Aorta (tissue), 5 donors: ENCODE data around the gene HCLS1. TPM values are rescaled to one million over a fixed set of nuclear protein-coding genes. Genes with fewer than 3 reads are reported as not detected.
"Not testable (repeated sequence)": the region's sequence is repeated elsewhere in the genome, so short reads cannot be mapped to it uniquely, and the experiment has no call there.

Experiments
- ATAC-seq: fragments of 200-7000 bp; cut with Tn5 transposase; one replicate; pipeline ENCODE4 v1.9.1; 2022; ENCODE audit warnings: moderate library complexity; ENCODE audit not compliant: low FRiP score
- DNase-seq, 2 donors: peaks; one replicate each; pipeline ENCODE4 v3.0.0-alpha.2; 2020
- H3K27ac ChIP-seq, 2 donors: one replicate each; pipeline ENCODE4 v1.5.1; 2013; ENCODE audit warnings: low read length in 2 of 2, mild to moderate bottlenecking in 2 of 2, moderate library complexity in 2 of 2, control low read depth in 1 of 2, inconsistent platforms in 1 of 2, low read depth in 1 of 2
- H3K27me3 ChIP-seq, 2 donors: one replicate each; pipeline ENCODE4 v1.6.1; 2013; ENCODE audit warnings: control low read depth in 1 of 2, low read length in 1 of 2, mild to moderate bottlenecking in 1 of 2, moderate library complexity in 1 of 2; ENCODE audit not compliant: insufficient read depth in 2 of 2, control insufficient read depth in 1 of 2
- H3K36me3 ChIP-seq, 2 donors: one replicate each; pipeline ENCODE4 v1.6.1; 2013; ENCODE audit warnings: control low read depth in 1 of 2, low read length in 1 of 2, mild to moderate bottlenecking in 1 of 2; ENCODE audit not compliant: insufficient read depth in 2 of 2, control insufficient read depth in 1 of 2
- H3K4me1 ChIP-seq, 2 donors: one replicate each; pipeline ENCODE4 v1.6.1; 2013; ENCODE audit warnings: low read length in 2 of 2, control low read depth in 1 of 2, mild to moderate bottlenecking in 1 of 2, moderate library complexity in 1 of 2; ENCODE audit not compliant: insufficient read depth in 2 of 2, control insufficient read depth in 1 of 2
- H3K4me3 ChIP-seq, 2 donors: one replicate each; pipeline ENCODE4 v1.5.1; 2013; ENCODE audit warnings: low read length in 2 of 2, control low read depth in 1 of 2, mild to moderate bottlenecking in 1 of 2
- H3K9me3 ChIP-seq: one replicate; pipeline ENCODE4 v1.6.1; 2013; ENCODE audit warnings: mild to moderate bottlenecking, low read length; ENCODE audit not compliant: control insufficient read depth
- WGBS, 2 donors: extraction: QIAGEN DNeasy Blood & Tissue Kit; methylation state at CpG; one replicate each; pipeline ENCODE4 v1.1.7; 2013; 5-methylcytosine and 5-hydroxymethylcytosine counted together
- intact Hi-C, 2 donors: fragments of 100-400 bp; cut with DNase I; formaldehyde crosslinking; loops; one replicate each; pipeline versions ENCODE4 v1.14.2 to v1.15.0; 2022
- polyA plus RNA-seq, 2 donors: library from polyadenylated mRNA; stranded (reverse); fragments of 200-250 nt; gene quantifications; one replicate each; pipeline ENCODE4 v1.2.3, GENCODE V29; 2013
- total RNA-seq, 2 donors: library from RNA; stranded (reverse); fragmentation: NEBNext Ultra II Directional; extraction: Animal tissue kit (Norgen Biotek cat#: 25700); gene quantifications; one replicate each; pipeline ENCODE4 v1.2.1, GENCODE V29; 2021
- donor health status: healthy with polysubstance abuse.
- donor health status: Bipolar disorder and iron deficiency.
- donor health status: DM: no; HTN: no; CAD: no.
- donor health status: DM: no; HTN: no; CAD: no.
- donor health status: DM: yes; HTN: yes; CAD: no.

The HCLS1 gene
- total and polyA plus RNA-seq, 4 donors: 12.9 to 66.8 (median 54.4) TPM

DNA sequence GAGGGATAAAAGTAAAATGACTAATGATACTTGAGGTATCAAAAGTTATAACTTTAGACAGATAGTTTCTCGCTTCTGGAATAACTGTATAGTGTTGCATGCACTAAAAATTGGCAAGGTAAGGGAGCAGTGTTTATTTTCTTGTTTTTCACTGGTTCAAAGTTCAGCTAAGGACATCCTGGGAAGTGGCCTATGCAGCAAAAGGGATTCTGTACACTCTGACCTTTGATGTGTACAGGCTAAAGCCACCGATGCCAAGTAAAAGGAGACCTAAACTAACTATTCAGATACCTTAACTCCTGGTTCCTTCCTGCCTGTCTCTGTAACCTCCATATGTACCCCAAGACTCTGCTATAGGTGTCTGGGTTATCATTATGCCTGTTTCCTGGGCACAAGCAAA lies 65.9 kb downstream of the HCLS1 start:
- DNase-seq: no peak
- no peaks in the 10 kb centered on the region for H3K36me3 ChIP-seq
- H3K9me3 ChIP-seq: no peaks in the 10 kb centered on the region
- no peak for ATAC-seq
- intact Hi-C loops: no loop called here
- no peaks in the 10 kb centered on the region for H3K27me3 ChIP-seq
- 82 to 84% methylated on average over 2 of the region's 2 CpGs for WGBS, 2 donors
- H3K4me1 ChIP-seq: no peaks in the 10 kb centered on the region
- no peak overlapping the region for H3K4me3 ChIP-seq
- no peak overlapping the region for H3K27ac ChIP-seq

DNA sequence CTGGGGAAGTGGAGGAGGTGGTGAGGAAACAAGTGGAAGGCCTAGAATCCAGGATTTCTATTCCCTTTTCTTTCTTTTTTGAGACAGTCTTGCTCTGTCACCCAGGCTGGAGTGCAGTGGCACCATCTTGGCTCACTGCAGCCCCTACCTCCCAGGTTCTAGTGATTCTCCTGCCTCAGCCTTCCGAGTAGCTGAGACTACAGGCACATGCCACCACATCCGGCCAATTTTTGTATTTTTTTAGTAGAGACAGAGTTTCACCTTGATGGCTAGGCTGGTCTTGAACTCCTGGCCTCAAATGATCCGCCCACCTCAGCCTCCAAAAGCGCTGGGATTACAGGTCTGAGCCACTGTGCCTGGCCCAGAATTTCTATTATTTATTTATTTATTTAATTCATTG lies 66.9 kb downstream of the HCLS1 start:
- DNase-seq, H3K4me1 ChIP-seq, intact Hi-C loops, H3K9me3 ChIP-seq, H3K4me3 ChIP-seq, H3K36me3 ChIP-seq, H3K27ac ChIP-seq, H3K27me3 ChIP-seq, ATAC-seq: not testable (repeated sequence)
- WGBS, 2 donors: 95 to 96% methylated on average over 4 of the region's 4 CpGs

DNA sequence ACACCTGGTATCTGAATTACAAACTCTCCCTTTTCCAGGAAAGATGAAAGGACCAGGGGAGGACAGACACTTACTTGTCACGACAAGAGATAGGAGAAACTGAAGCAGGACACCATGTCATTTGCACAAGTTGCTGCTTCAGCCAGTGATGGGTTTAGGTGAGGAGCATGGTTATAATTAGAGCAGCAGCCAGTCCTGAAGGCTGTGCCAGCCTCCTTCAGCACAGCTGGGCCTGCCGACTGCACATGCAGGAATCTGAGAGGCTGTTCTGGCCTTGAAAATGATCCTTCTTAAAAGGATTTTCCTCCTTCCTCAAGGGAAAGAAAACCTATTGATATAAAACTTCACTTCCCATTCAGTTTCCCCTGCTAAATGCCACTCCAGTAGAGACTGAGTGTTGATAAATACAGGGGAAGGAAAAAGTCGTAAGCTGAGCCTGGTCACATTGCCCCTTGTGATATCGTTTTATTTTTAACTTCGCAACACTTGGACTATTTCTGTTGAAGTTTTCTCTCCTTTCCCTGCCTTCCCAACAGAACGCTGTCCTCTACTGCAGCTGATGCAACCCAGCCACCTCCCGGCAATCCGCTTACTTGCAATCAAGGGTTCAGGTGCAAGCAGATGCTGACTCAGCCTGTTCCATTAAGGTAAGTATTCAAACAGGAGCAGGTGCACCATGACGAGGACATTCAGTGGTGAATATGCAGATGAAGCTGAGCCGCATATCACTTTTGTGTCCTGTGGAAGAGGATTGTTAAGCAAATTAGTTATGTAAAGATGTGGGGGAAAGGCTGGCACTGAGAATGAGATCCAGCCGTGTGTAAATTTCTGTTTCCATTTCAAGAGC lies 67.6 kb downstream of the HCLS1 start, which contains the start of gene FBXO40:
TSS of gene FBXO40 (plus strand) at position 524 of the 847 bp plus-strand sequence. CDS start 27,197 bp downstream, outside the sequence.
- WGBS, 2 donors: 19 to 24% methylated on average over 11 of the region's 11 CpGs
- ATAC-seq: no peak
- no peak within 1 kb of the TSS for H3K4me3 ChIP-seq
- H3K9me3 ChIP-seq: no peaks in the 10 kb centered on the region
- H3K27ac ChIP-seq: no peak within 1 kb of the TSS
- H3K36me3 ChIP-seq: no peaks in the 10 kb centered on the region
- H3K4me1 ChIP-seq: no peaks in the 10 kb centered on the region
- no peak for DNase-seq
- H3K27me3 ChIP-seq: no peaks in the 10 kb centered on the region
- intact Hi-C loops: no loop called here

DNA sequence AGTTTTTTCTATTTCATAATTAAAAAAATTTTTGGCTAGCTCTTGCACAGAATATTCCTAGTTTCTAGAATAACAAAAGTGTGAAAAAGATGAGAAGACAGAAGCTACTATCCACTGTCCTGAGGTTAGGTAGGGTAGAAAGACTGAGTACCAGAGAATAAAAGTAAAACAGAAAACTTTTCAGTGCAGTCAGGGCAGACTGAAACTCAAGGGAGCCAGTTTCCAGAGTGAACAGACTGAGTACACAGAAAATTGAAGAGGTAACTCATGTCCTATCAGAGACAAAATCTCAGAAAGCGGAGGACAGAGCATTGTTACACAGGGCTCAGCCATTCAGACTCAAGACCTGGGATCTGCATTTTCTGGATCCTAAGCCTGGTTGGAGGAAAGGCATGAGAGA lies 76.3 kb downstream of the HCLS1 start:
- intact Hi-C loops: no loop called here
- Histone ChIP-seq H3K27ac (no peak overlapping the region), H3K27me3 (no peaks in the 10 kb centered on the region), H3K4me3 (no peak overlapping the region), H3K36me3 (no peaks in the 10 kb centered on the region), H3K4me1 (no peaks in the 10 kb centered on the region), H3K9me3 (no peaks in the 10 kb centered on the region)
- no peak for ATAC-seq
- no peak for DNase-seq
- WGBS, 2 donors: 90 to 94% methylated on average over 1 of the region's 1 CpG

DNA sequence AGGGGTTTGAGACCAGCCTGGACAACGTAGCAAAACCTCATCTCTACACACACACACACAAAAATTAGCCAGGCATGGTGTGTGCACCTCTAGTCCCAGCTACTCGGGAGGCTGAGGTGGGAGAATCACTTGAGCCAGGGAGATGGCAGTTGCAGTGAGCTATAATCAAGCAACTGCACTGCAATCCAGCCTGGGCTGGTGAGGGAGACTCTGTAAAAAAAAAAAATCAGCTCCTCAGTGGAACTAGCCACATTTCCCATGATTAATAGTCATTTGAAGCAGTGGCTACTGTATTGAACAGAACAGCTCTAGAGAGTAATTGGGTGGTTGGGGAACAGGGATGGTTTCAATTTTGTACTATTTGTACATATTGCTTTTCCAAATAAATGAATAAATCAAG lies 79.0 kb downstream of the HCLS1 start:
- Histone ChIP-seq H3K4me3 (no peak overlapping the region), H3K27me3 (no peaks in the 10 kb centered on the region), H3K4me1 (no peaks in the 10 kb centered on the region), H3K9me3 (no peaks in the 10 kb centered on the region), H3K27ac (no peak overlapping the region), H3K36me3 (no peaks in the 10 kb centered on the region)
- 62 to 65% methylated on average over 2 of the region's 2 CpGs for WGBS, 2 donors
- no peak for ATAC-seq
- intact Hi-C loops: no loop called here
- DNase-seq: no peak

Other genes with a start within 250 kb of the HCLS1 start
- under 1 TPM; 0.23 to 0.63 TPM for gene POLQ, start 114.9 kb downstream of the HCLS1 start, total RNA-seq
- gene POLQ, start 114.9 kb downstream of the HCLS1 start, polyA plus RNA-seq: under 1 TPM in 1 of 2 donors, not detected in 1; 0.13 TPM
- not detected for gene ARGFX, start 93.0 kb downstream of the HCLS1 start, total RNA-seq
- gene ARGFX, start 93.0 kb downstream of the HCLS1 start, polyA plus RNA-seq: not detected
- under 1 TPM in 1 of 2 donors, not detected in 1; 0.13 TPM for gene FBXO40, start 67.5 kb downstream of the HCLS1 start, total RNA-seq
- gene FBXO40, start 67.5 kb downstream of the HCLS1 start, polyA plus RNA-seq: not detected
- gene GOLGB1, start 88.8 kb upstream of the HCLS1 start, total RNA-seq: 10 to 100 TPM; 73.5 to 74.0 TPM
- gene GOLGB1, start 88.8 kb upstream of the HCLS1 start, polyA plus RNA-seq: 10 to 100 TPM; 14.5 to 25.5 TPM
- 10 to 100 TPM; 17.5 to 20.4 TPM for gene IQCB1, start 174.2 kb upstream of the HCLS1 start, total RNA-seq
- 10 to 100 TPM; 10.9 to 13.7 TPM for gene IQCB1, start 174.2 kb upstream of the HCLS1 start, polyA plus RNA-seq
- 1 to 10 TPM; 4.3 to 6.0 TPM for gene EAF2, start 174.3 kb upstream of the HCLS1 start, total RNA-seq
- 1 to 10 TPM; 2.5 to 8.3 TPM for gene EAF2, start 174.3 kb upstream of the HCLS1 start, polyA plus RNA-seq
- 1 to 10 TPM; 1.4 to 5.5 TPM for gene SLC15A2, start 233.5 kb upstream of the HCLS1 start, total RNA-seq
- under 1 TPM; 0.25 to 0.26 TPM for gene SLC15A2, start 233.5 kb upstream of the HCLS1 start, polyA plus RNA-seq